Fibroblast of villous mesenchyme (primary cell): ENCODE measurements around the gene PALLD. TPM values are rescaled to one million over a fixed set of nuclear protein-coding genes. Genes with fewer than 3 reads are reported as not detected.

Source experiments
- DNase-seq: peaks from one replicate; pipeline ENCODE4 v3.0.0-alpha.2; 2010; ENCODE audit warnings: low read depth
- H3K4me3 ChIP-seq: 2 replicates; pipeline ENCODE4 v1.5.1; 2011; ENCODE audit warnings: low read depth, mild to moderate bottlenecking, low read length
- CTCF ChIP-seq: IDR thresholded peaks from 2 replicates; pipeline ENCODE4 v1.5.1; 2012; ENCODE audit warnings: low read depth, mild to moderate bottlenecking, low read length; ENCODE audit not compliant: insufficient read depth
- total RNA-seq: library from RNA; depleted of rRNA; stranded (reverse); fragments of >200 nt; gene quantifications from 2 replicates; pipeline ENCODE4 v1.2.3, GENCODE V29; 2012

Gene PALLD
- total RNA-seq, 1 donor: 188 TPM

GRCh38 chr4:168541266-168541953, 44.6 kb downstream of the PALLD start:
- TF ChIP-seq CTCF: no peak
- no peak overlapping the region for H3K4me3 ChIP-seq
- peak; percentile 64 for DNase-seq

- no peak for TF ChIP-seq CTCF
- H3K4me3 ChIP-seq: no peak overlapping the region
- no peak for DNase-seq
Measured at GRCh38 chr4:168549143-168549542, 52.3 kb downstream of the PALLD start.

- TF ChIP-seq CTCF: no peak
- no peak for DNase-seq
- no peak overlapping the region for H3K4me3 ChIP-seq
Measured at GRCh38 chr4:168550064-168550766, 53.4 kb downstream of the PALLD start.

- DNase-seq: peak; percentile 67
- no peak overlapping the region for H3K4me3 ChIP-seq
- no peak for TF ChIP-seq CTCF
Measured at GRCh38 chr4:168551211-168551610, 54.4 kb downstream of the PALLD start.

- peak; percentile 2 for TF ChIP-seq CTCF
- DNase-seq: no peak
Measured at GRCh38 chr4:168551945-168552695, 55.3 kb downstream of the PALLD start.

GRCh38 chr4:168553714-168554370, 57.0 kb downstream of the PALLD start:
- TF ChIP-seq CTCF: no peak

More at GRCh38 chr4:168551945-168552695, 55.3 kb downstream of the PALLD start:
- no peak overlapping the region for H3K4me3 ChIP-seq

More at GRCh38 chr4:168553714-168554370, 57.0 kb downstream of the PALLD start:
- no peak for DNase-seq
- no peak overlapping the region for H3K4me3 ChIP-seq
